GM18498 (cell line): Measurements from ENCODE around the gene LRRC14B.
"Not testable (repeated sequence)": the region's sequence is repeated elsewhere in the genome, so short reads cannot be mapped to it uniquely, and the experiment has no call there.

Source experiments
- ATAC-seq: cut with Tn5 transposase; IDR thresholded peaks from one replicate; pipeline ENCODE4 v1.9.1; 2021; ENCODE audit warnings: mild to moderate bottlenecking, moderate library complexity; ENCODE audit not compliant: unreplicated experiment

The LRRC14B gene

GRCh38 chr5:159448-160172 lies 31.7 kb upstream of the LRRC14B start:
- no peak for ATAC-seq

GRCh38 chr5:160173-160510 lies 31.2 kb upstream of the LRRC14B start:
- no peak for ATAC-seq

GRCh38 chr5:160921-161802 lies 30.1 kb upstream of the LRRC14B start:
- ATAC-seq = no peak

GRCh38 chr5:161803-162110 lies 29.5 kb upstream of the LRRC14B start:
- no peak for ATAC-seq

DNA sequence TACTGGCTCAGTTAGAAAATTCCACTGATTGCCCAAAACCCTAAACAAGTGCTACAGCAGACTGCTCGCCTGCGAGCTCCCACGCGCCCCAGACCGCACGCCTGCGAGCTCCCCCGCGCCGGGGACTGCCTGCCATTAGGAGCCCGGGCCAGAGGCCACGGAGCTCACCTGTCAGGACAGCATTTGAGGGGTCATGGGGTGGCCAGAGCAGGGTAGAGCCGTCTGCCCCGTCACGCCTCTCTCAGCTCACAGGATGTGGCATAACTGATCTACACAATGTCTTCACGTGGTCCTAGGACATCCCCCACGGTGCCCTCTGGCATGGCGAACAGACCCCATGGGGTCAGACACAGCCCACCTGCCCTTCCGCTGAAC lies 29.1 kb upstream of the LRRC14B start:
- ATAC-seq = no peak

- no peak for ATAC-seq
Observed at GRCh38 chr5:162565-163337, 28.5 kb upstream of the LRRC14B start.

DNA sequence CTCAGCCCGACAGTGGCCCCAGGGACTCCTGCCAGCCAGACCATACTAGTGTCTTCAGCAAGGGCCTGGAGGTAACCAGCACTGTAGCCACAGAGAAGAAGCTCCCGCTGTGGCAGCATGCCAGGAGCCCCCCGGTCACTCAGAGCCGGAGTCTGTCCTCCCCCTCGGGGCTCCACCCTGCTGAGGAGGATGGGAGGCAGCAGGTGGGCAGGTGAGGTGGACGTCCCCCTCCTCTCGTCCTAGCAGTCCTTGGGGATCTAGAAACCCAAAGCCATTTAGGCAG lies 28.0 kb upstream of the LRRC14B start:
- no peak for ATAC-seq

- no peak for ATAC-seq
Observed at GRCh38 chr5:163841-164240, 27.5 kb upstream of the LRRC14B start.

- ATAC-seq = no peak
Observed at GRCh38 chr5:164244-164643, 27.1 kb upstream of the LRRC14B start.

DNA sequence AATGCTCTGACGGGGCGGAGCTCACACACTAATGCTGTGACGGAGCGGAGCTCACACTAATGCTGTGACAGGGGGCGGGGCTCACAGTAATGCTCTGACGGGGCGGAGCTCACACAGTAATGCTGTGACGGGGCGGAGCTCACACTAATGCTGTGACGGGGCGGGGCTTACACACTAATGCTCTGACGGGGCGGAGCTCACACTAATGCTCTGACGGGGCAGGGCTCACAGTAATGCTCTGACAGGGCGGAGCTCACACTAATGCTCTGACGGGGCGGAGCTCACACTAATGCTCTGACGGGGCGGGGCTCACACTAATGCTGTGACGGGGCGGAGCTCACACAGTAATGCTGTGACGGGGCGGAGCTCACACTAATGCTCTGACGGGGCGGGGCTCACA lies 26.5 kb upstream of the LRRC14B start:
- ATAC-seq = not testable (repeated sequence)

DNA sequence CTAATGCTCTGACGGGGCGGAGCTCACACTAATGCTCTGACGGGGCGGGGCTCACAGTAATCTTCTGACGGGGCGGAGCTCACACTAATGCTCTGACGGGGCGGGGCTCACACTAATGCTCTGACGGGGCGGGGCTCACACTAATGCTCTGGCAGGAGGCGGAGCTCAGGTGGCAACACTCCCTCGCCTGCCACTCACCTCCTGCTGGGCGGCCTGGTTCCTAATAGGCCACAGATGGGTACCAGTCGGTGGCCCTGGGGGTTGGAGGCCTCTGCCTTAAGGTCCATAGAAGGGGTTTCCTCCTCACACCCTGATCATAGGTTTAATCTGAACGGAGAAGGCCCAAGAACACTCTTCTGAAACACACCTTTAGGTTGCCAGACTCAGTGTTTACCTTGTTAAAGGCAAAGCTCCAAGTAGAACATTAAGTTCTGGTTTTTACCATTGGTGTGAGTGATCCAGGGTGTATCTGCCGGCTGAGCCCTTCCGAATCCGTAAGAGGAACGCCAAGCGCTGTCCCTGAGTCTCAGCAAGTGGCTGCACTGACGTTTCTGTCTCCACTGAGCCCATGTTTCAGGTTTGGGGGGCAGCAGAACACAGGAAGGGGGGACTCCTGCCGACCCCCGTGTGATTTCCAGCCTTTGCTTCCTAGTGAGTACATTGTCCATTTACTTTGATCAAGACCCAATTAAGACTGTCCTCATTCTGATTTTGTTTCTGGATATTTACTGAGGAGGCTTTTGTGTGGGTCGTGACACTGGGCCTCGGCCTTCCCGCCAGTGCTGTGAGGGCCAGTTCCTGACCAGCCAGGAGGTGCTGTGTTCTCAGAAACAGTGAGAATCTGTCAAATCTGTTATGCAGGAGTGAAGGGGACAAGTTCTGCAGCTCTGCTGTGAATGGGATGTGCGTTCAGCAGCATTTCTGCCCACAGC lies 24.6 kb upstream of the LRRC14B start:
- no peak for ATAC-seq

DNA sequence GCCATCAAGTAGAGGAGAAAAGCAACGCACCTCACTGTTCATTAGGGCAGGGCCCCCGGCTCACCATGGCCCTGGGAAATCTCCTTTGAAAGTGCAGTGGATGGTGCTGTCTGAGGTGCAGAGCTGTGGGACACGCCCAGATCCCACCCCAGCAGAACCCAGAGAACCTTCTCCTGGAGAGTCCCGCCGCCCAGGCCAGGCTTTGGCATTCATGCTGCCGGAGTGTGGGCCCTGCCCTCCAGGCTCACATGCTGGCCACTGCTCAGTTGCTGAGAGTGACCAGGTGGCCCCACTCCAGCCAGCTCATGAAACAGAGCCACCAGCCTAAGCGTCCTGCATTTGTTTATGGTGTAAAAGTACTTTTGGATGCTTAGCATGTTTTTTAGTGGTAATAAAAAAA lies 23.8 kb upstream of the LRRC14B start:
- ATAC-seq = no peak

- no peak for ATAC-seq
Observed at GRCh38 chr5:167982-168660, 23.2 kb upstream of the LRRC14B start.

GRCh38 chr5:169071-169727 lies 22.1 kb upstream of the LRRC14B start:
- ATAC-seq = no peak

DNA sequence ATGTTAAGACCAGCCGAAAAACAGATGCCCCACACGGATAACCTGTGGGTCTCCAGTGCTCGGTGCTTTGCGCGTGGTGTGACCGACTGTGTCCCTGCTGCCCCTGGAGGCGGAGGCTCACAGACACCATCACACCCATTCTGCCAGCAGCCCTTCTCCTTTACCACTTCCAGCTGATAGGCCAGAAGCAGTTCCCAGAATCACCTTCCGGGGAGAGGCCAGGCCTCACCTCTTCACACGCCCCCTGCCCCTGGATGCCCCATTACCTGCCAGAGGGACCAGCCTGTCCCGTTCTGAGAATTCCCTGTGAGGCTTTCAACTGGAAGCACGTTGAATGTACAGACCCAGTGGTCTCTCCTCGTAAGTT lies 21.6 kb upstream of the LRRC14B start:
- ATAC-seq = no peak

DNA sequence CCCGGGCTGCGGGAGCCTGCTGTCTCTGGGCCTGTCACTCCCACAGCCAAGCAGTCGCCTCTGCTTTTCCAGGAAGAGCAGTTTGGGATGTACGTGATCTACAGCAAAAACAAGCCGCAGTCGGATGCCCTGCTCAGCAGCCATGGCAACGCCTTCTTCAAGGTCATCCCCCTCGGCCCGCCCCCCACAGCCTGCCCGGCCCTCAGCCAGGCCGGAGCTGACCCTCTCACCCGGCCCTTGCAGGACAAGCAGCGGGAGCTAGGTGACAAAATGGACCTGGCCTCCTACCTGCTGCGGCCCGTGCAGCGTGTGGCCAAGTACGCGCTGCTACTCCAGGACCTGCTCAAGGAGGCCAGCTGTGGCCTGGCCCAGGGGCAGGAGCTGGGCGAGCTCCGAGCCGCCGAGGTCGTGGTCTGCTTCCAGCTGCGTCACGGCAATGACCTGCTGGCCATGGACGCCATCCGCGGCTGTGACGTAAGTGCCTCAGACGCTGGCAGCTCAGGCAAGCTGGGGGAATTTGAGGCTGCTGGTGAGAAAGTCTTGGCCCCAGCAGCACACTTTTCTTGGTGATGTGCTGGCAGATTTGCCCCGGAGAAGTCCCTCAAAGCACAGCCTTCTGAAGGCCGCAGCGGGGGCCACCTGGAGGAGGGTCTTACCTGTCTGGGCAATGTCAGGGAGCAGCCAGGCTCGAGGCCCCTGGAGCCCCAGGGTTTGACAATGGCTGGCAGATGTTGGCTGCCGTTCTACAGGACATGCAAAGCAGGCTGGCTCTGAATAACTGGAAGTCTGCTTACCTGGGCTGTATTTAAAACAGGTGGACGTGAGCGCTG lies 20.1 kb upstream of the LRRC14B start:
- no peak for ATAC-seq

GRCh38 chr5:171801-172331 lies 19.4 kb upstream of the LRRC14B start:
- ATAC-seq = no peak

GRCh38 chr5:172421-172820 lies 18.9 kb upstream of the LRRC14B start:
- no peak for ATAC-seq

- ATAC-seq = no peak
Observed at GRCh38 chr5:172841-173251, 18.4 kb upstream of the LRRC14B start.
